Measurements from ENCODE around the gene LDLRAD4. TPM values are rescaled to one million over a fixed set of nuclear protein-coding genes. Genes with fewer than 3 reads are reported as not detected.
A peak's percentile ranks its signal among the peaks of the same experiment; 100 is the strongest.

The LDLRAD4 gene
- total RNA-seq: 34.5 and 35.2 TPM in 2 replicates

- intact Hi-C loops (cut with micrococcal nuclease): loop anchor here (5.0 kb wide), 3 partner anchors 81 to 394 kb away; partner anchors contain the start of gene CEP192
- Mint-ChIP-seq H3K27ac (peak within 1 kb of the TSS; percentile 55), H3K4me1 (ENCODE audit: low read depth) (peaks cover 31% of the 10 kb centered on the region), H3K27me3 (ENCODE audit: insufficient read depth) (peaks cover 28% of the 10 kb centered on the region), H3K4me3 (peak within 1 kb of the TSS; percentile 82), H3K36me3 (ENCODE audit: low read depth) (peaks cover 6% of the 10 kb centered on the region), H3K9me3 (no peaks in the 10 kb centered on the region)
- DNase-seq (ENCODE audit: low spot score): peak; percentile 17
These were observed at the start of gene LDLRAD4 for GRCh38 chr18:13218368-13218991. TSS of gene LDLRAD4 (plus strand) at chr18:13218760.

GRCh38 chr18:13173578-13174145 lies 44.9 kb upstream of the LDLRAD4 start:
- Mint-ChIP-seq H3K9me3 (no peaks in the 10 kb centered on the region), H3K36me3 (ENCODE audit: low read depth) (no peaks in the 10 kb centered on the region), H3K27ac (no peak overlapping the region), H3K4me1 (ENCODE audit: low read depth) (peaks cover 17% of the 10 kb centered on the region), H3K4me3 (no peak overlapping the region), H3K27me3 (ENCODE audit: insufficient read depth) (peaks cover 24% of the 10 kb centered on the region)
- intact Hi-C loops (cut with micrococcal nuclease): no loop called here
- DNase-seq (ENCODE audit: low spot score): no peak

GRCh38 chr18:13175266-13175665 lies 43.3 kb upstream of the LDLRAD4 start:
- intact Hi-C loops (cut with micrococcal nuclease): no loop called here
- no peak for DNase-seq (ENCODE audit: low spot score)
- Mint-ChIP-seq H3K36me3 (ENCODE audit: low read depth) (no peaks in the 10 kb centered on the region), H3K4me3 (no peak overlapping the region), H3K27ac (no peak overlapping the region), H3K27me3 (ENCODE audit: insufficient read depth) (peaks cover 14% of the 10 kb centered on the region), H3K4me1 (ENCODE audit: low read depth) (peaks cover 32% of the 10 kb centered on the region), H3K9me3 (no peaks in the 10 kb centered on the region)

- Mint-ChIP-seq H3K4me3 (no peak overlapping the region), H3K27me3 (ENCODE audit: insufficient read depth) (peaks cover 15% of the 10 kb centered on the region), H3K4me1 (ENCODE audit: low read depth) (peaks cover 32% of the 10 kb centered on the region), H3K36me3 (ENCODE audit: low read depth) (no peaks in the 10 kb centered on the region), H3K27ac (no peak overlapping the region), H3K9me3 (no peaks in the 10 kb centered on the region)
- DNase-seq (ENCODE audit: low spot score): no peak
- intact Hi-C loops (cut with micrococcal nuclease): no loop called here
These were observed 42.8 kb upstream of the LDLRAD4 start for GRCh38 chr18:13175754-13176210.

GRCh38 chr18:13176847-13177246 lies 41.7 kb upstream of the LDLRAD4 start:
- H3K4me3 Mint-ChIP-seq: no peak overlapping the region
- H3K27me3 Mint-ChIP-seq (ENCODE audit: insufficient read depth): peaks cover 10% of the 10 kb centered on the region
- no peak for DNase-seq (ENCODE audit: low spot score)
- H3K36me3 Mint-ChIP-seq (ENCODE audit: low read depth): no peaks in the 10 kb centered on the region
- no peak overlapping the region for H3K27ac Mint-ChIP-seq
- intact Hi-C loops (cut with micrococcal nuclease): no loop called here
- no peaks in the 10 kb centered on the region for H3K9me3 Mint-ChIP-seq
- peaks cover 32% of the 10 kb centered on the region for H3K4me1 Mint-ChIP-seq (ENCODE audit: low read depth)

- H3K9me3 Mint-ChIP-seq: no peaks in the 10 kb centered on the region
- no peaks in the 10 kb centered on the region for H3K36me3 Mint-ChIP-seq (ENCODE audit: low read depth)
- peaks cover 15% of the 10 kb centered on the region for H3K27me3 Mint-ChIP-seq (ENCODE audit: insufficient read depth)
- no peak for DNase-seq (ENCODE audit: low spot score)
- intact Hi-C loops (cut with micrococcal nuclease): loop anchor here (2.0 kb wide), 1 partner anchor 39 kb away; no protein-coding TSS in a partner anchor
- no peak overlapping the region for H3K4me3 Mint-ChIP-seq
- no peak overlapping the region for H3K27ac Mint-ChIP-seq
- peaks cover 32% of the 10 kb centered on the region for H3K4me1 Mint-ChIP-seq (ENCODE audit: low read depth)
These were observed 40.4 kb upstream of the LDLRAD4 start for GRCh38 chr18:13178197-13178596.

GRCh38 chr18:13178976-13179375 lies 39.6 kb upstream of the LDLRAD4 start:
- Mint-ChIP-seq H3K4me1 (ENCODE audit: low read depth) (peaks cover 32% of the 10 kb centered on the region), H3K36me3 (ENCODE audit: low read depth) (no peaks in the 10 kb centered on the region), H3K27me3 (ENCODE audit: insufficient read depth) (peaks cover 15% of the 10 kb centered on the region), H3K4me3 (no peak overlapping the region), H3K27ac (no peak overlapping the region), H3K9me3 (no peaks in the 10 kb centered on the region)
- no peak for DNase-seq (ENCODE audit: low spot score)
- intact Hi-C loops (cut with micrococcal nuclease): loop anchor here (2.0 kb wide), 1 partner anchor 40 kb away; no protein-coding TSS in a partner anchor

- no peak for DNase-seq (ENCODE audit: low spot score)
- H3K27me3 Mint-ChIP-seq (ENCODE audit: insufficient read depth): peaks cover 13% of the 10 kb centered on the region
- H3K27ac Mint-ChIP-seq: peak overlapping the region; percentile 34
- intact Hi-C loops (cut with micrococcal nuclease): loop anchor here (2.0 kb wide), 1 partner anchor 41 kb away; no protein-coding TSS in a partner anchor
- H3K36me3 Mint-ChIP-seq (ENCODE audit: low read depth): no peaks in the 10 kb centered on the region
- peaks cover 32% of the 10 kb centered on the region for H3K4me1 Mint-ChIP-seq (ENCODE audit: low read depth)
- no peaks in the 10 kb centered on the region for H3K9me3 Mint-ChIP-seq
- H3K4me3 Mint-ChIP-seq: no peak overlapping the region
These were observed 38.9 kb upstream of the LDLRAD4 start for GRCh38 chr18:13179566-13180113.

- no peak overlapping the region for H3K27ac Mint-ChIP-seq
These were observed 37.8 kb upstream of the LDLRAD4 start for GRCh38 chr18:13180614-13181375.

GRCh38 chr18:13181765-13182164 lies 36.8 kb upstream of the LDLRAD4 start:
- Mint-ChIP-seq H3K4me1 (ENCODE audit: low read depth) (peaks cover 20% of the 10 kb centered on the region), H3K9me3 (no peaks in the 10 kb centered on the region), H3K36me3 (ENCODE audit: low read depth) (no peaks in the 10 kb centered on the region), H3K27me3 (ENCODE audit: insufficient read depth) (peaks cover 11% of the 10 kb centered on the region), H3K27ac (no peak overlapping the region), H3K4me3 (no peak overlapping the region)
- intact Hi-C loops (cut with micrococcal nuclease): no loop called here
- no peak for DNase-seq (ENCODE audit: low spot score)

More at GRCh38 chr18:13180614-13181375, 37.8 kb upstream of the LDLRAD4 start:
- DNase-seq (ENCODE audit: low spot score): no peak
- Mint-ChIP-seq H3K9me3 (no peaks in the 10 kb centered on the region), H3K36me3 (ENCODE audit: low read depth) (no peaks in the 10 kb centered on the region), H3K27me3 (ENCODE audit: insufficient read depth) (peaks cover 11% of the 10 kb centered on the region), H3K4me3 (no peak overlapping the region), H3K4me1 (ENCODE audit: low read depth) (peaks cover 30% of the 10 kb centered on the region)
- intact Hi-C loops (cut with micrococcal nuclease): no loop called here

- intact Hi-C loops (cut with micrococcal nuclease): no loop called here
- no peak overlapping the region for H3K27ac Mint-ChIP-seq
These were observed 35.2 kb upstream of the LDLRAD4 start for GRCh38 chr18:13183359-13183758.

GRCh38 chr18:13183790-13184189 lies 34.8 kb upstream of the LDLRAD4 start:
- H3K4me3 Mint-ChIP-seq: no peak overlapping the region
- no peak for DNase-seq (ENCODE audit: low spot score)
- intact Hi-C loops (cut with micrococcal nuclease): no loop called here
- no peaks in the 10 kb centered on the region for H3K9me3 Mint-ChIP-seq
- H3K36me3 Mint-ChIP-seq (ENCODE audit: low read depth): no peaks in the 10 kb centered on the region
- peaks cover 10% of the 10 kb centered on the region for H3K27me3 Mint-ChIP-seq (ENCODE audit: insufficient read depth)
- H3K4me1 Mint-ChIP-seq (ENCODE audit: low read depth): peaks cover 14% of the 10 kb centered on the region
- H3K27ac Mint-ChIP-seq: no peak overlapping the region

More at GRCh38 chr18:13183359-13183758, 35.2 kb upstream of the LDLRAD4 start:
- H3K27me3 Mint-ChIP-seq (ENCODE audit: insufficient read depth): peaks cover 11% of the 10 kb centered on the region
- H3K4me3 Mint-ChIP-seq: no peak overlapping the region
- peaks cover 16% of the 10 kb centered on the region for H3K4me1 Mint-ChIP-seq (ENCODE audit: low read depth)
- H3K9me3 Mint-ChIP-seq: no peaks in the 10 kb centered on the region
- DNase-seq (ENCODE audit: low spot score): no peak
- no peaks in the 10 kb centered on the region for H3K36me3 Mint-ChIP-seq (ENCODE audit: low read depth)

All from activated T-helper 1 cell treated with anti-CD3 and anti-CD28 coated beads, Interleukin-12 subunit alpha, Interleukin-12 subunit beta, Interleukin-2, Interleukin-4 antibody, amounts not matched to agents 30 ng/mL and 10 ng/mL and 1 ng/mL, durations not matched to agents 14 hours and 24 hours and 36 hours (primary cell).